ENCODE data around the gene GCA.

Gene GCA, protein sequence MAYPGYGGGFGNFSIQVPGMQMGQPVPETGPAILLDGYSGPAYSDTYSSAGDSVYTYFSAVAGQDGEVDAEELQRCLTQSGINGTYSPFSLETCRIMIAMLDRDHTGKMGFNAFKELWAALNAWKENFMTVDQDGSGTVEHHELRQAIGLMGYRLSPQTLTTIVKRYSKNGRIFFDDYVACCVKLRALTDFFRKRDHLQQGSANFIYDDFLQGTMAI

DNA sequence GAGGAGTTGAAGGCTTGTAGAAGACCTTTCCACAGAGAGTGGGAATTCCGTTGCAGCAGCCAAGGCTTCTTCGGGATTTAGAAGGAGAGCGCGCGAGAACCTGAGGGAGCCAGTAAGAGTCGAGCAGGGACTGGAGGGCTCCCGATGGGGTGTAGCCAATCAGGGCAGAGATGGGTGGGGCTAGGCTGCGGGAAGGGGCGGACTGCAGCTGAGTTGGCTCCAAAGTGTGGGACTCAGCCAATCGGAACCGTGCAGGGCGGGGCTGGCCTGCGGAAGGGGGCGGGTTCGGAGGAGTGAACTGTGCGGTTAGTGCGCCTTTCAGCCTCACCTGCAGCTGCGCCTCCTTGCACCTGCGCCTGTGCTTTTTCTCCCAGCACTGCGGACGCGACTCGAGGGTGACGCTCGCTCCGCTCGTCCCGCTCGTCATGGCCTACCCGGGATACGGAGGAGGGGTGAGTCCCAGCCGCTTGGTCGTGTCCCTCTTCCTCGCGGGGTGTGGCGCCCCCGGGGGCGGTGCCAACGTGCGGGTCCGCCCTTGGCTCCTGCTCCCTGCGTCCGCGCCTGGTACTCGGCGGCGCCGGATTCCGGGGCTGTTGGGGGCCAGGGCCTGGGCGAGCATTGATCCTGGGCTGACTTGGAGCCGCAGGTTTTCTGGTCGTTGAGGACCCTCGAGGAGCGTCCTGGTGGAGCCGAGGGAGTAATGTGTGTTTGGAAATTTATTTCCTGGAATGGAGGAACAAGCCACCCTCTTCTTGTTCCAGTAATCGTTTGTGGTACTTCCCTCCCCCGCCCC lies at the start of gene GCA:
Gene GCA (plus strand): TSS at position 309 of the 793 bp plus-strand sequence. CDS start 117 bp downstream, at position 426.
- TF ChIP-seq, protein P1, sequence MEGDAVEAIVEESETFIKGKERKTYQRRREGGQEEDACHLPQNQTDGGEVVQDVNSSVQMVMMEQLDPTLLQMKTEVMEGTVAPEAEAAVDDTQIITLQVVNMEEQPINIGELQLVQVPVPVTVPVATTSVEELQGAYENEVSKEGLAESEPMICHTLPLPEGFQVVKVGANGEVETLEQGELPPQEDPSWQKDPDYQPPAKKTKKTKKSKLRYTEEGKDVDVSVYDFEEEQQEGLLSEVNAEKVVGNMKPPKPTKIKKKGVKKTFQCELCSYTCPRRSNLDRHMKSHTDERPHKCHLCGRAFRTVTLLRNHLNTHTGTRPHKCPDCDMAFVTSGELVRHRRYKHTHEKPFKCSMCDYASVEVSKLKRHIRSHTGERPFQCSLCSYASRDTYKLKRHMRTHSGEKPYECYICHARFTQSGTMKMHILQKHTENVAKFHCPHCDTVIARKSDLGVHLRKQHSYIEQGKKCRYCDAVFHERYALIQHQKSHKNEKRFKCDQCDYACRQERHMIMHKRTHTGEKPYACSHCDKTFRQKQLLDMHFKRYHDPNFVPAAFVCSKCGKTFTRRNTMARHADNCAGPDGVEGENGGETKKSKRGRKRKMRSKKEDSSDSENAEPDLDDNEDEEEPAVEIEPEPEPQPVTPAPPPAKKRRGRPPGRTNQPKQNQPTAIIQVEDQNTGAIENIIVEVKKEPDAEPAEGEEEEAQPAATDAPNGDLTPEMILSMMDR (IDR thresholded peaks at IDR 0.05; ENCODE audit: extremely low read depth, missing control alignments): no peak
- DNase-seq (ENCODE audit: low spot score): peak; percentile 94

DNA sequence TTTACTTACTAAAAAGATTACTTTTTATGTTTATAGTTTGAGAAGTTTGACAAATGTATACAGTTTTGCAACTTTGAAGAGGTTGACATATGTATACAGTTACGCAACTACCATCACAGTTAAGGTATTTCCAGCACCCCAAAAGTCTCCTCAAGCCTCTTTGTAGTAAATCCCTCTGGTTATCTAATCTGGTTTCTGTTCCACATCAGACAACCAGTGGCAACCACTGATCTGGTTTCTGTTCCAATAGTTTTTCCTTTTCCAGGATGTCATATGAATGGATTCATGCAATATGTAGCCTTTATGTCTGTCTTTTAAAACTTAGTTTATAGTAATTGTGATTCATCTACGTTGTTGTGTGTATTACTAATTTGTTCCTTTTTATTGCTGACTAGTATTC lies 48.9 kb upstream of the GCA start:
- TF ChIP-seq, protein P1 (IDR thresholded peaks at IDR 0.05; ENCODE audit: extremely low read depth, missing control alignments): no peak
- DNase-seq (ENCODE audit: low spot score): no peak

DNA sequence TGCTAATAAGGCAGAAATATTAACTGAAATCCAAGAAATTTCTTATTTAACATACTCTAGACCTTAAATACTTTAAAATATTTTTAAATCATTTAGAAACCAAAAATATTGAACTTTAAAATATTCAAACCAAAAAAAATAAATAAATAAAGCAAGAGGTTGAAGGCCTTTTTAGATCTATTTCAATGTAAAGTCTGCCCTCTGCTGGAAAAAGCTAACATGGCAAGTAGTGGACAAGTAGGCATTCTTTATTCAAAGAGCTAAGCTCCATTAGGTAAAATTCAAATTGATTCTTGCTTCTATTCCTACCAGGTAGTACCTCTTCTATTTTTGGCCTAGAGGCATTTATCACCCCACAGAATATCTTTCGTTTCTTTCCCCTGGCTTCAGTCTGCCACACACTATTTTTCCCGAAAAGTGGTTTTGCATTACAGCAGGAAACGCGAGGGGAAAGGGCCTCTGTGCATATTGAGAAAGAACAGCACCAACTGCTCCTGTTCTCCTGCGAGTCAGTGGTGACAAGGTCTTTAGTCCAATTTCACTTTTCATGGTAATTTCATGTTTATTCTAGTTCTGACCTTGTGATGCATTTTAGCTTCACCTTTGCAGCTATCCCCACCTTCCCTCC lies 45.9 kb upstream of the GCA start:
- TF ChIP-seq, protein P1 (IDR thresholded peaks at IDR 0.05; ENCODE audit: extremely low read depth, missing control alignments): peak; percentile 69
- no peak for DNase-seq (ENCODE audit: low spot score)

DNA sequence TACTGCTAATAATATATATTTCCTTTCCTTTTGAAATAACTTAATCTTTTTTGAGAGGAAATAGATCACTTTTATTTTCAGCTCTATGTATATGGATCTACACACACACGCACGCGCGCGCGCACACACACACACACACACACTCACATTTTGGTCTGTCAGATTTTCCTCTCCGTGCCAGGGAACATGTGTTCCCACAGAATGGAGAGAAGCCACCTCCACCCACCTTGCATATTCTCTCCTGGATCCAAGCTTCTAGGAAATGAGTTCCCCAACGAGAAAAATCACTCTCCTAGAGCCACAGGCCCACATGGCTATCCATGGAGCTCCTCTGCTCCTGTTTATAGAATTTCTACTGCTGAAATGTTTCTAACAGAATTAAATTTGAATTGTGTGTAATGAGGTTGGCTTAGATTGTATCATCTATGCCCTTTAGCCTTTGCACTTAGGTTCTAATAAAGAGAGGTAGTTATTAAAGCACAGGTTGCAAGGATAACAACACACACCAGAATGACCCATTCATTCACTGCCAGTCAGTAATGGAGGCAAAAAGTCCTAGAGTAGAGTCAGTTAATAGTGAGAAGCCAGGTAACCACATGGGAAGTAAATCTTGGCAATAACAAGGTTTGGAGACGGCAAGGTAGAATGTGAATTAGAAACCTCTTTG lies 45.1 kb upstream of the GCA start:
- no peak for DNase-seq (ENCODE audit: low spot score)
- TF ChIP-seq, protein P1 (IDR thresholded peaks at IDR 0.05; ENCODE audit: extremely low read depth, missing control alignments): no peak

DNA sequence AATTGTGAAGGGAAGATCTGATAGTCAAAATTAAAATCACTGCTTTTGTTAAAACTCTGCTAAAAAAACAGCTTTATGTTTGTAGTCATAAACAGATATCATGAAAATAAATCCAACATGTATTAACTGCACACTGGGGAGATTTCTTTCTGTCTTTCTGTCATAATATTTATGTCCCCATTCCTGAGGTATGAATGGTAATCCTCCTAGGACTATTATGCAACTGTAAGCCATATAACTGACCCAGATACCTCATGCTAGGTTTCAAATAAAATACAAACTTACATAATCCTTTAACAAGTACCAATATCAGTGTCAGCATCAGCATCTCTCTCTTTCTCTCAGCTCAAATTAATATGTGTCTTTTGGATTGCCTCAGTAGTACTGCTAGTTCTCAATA lies 43.7 kb upstream of the GCA start:
- no peak for DNase-seq (ENCODE audit: low spot score)
- TF ChIP-seq, protein P1 (IDR thresholded peaks at IDR 0.05; ENCODE audit: extremely low read depth, missing control alignments): no peak

DNA sequence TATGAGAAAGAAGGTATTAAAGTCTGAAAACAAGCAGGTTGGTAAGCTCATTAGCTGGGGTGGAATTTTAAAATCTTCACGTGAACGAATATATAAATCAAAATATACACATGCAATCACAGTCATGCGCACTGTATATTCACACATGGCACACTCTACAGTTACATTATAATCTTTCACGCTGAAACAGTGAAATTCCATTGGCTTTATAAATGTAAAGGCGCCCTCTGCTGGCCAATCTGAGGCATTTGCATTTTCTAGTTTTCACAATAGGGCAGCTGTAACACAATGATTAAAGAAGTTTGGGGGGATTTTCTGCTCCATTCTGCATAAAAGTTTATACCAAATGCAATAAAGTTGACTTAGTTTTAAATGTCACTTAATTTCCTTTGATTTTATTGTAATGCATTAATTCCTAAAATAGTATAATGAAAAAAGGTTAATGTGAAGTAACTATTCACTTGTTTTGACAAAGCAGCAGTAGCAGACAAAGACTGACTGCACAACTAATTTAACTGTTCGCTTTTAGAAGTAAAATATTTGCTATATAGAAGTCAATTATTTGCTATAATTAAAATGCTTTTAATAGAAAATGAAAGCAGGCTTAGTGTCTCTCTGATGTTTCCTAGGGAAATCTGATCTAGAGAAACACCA lies 42.7 kb upstream of the GCA start:
- TF ChIP-seq, protein P1 (IDR thresholded peaks at IDR 0.05; ENCODE audit: extremely low read depth, missing control alignments): peak; percentile 64
- DNase-seq (ENCODE audit: low spot score): peak; percentile 27

Data from GM20000 (cell line).